H1 (cell line): ENCODE results near the gene DIO3. TPM values are rescaled to one million over a fixed set of nuclear protein-coding genes. Genes with fewer than 3 reads are reported as not detected.

Source experiments
- CTCF ChIA-PET: fragments of 300-600 bp; sonication (Branson Sonifier 250); formaldehyde crosslinking; loops from one replicate; lab custom pipeline; 2021; ENCODE audit not compliant: partially characterized antibody; lab: Charles Lee
- POLR2A ChIA-PET: fragments of 300-600 bp; sonication (Branson Sonifier 250); formaldehyde crosslinking; loops from one replicate; lab custom pipeline; 2021; ENCODE audit warnings: inconsistent platforms; ENCODE audit not compliant: partially characterized antibody; lab: Charles Lee
- DNase-seq, 2 experiments: peaks; one replicate each; pipeline versions ENCODE4 v3.0.0 to v3.0.0-alpha.2; 2010 to 2022; ENCODE audit warnings: low spot score in 2 of 2, low read depth in 1 of 2, mixed read lengths in 1 of 2
- FAIRE-seq: peaks from 2 replicates; lab custom pipeline; 2011; peaks lifted over from hg19 to GRCh38; lab: Jason Lieb, UNC
- H2AFZ ChIP-seq: 2 replicates; pipeline ENCODE4 v1.8.1; 2012; ENCODE audit warnings: low read length, inconsistent platforms
- H2AK5ac ChIP-seq: 2 replicates; pipeline ENCODE4 v1.6.1; 2013; ENCODE audit warnings: low read depth, low read length
- H2BK120ac ChIP-seq: replicated peaks from 2 replicates; pipeline ENCODE3; 2013; ENCODE audit warnings: low read depth, low read length, inconsistent platforms
- H2BK12ac ChIP-seq: 2 replicates; pipeline ENCODE4 v1.6.1; 2013; ENCODE audit warnings: low read depth, low read length
- H2BK15ac ChIP-seq: 2 replicates; pipeline ENCODE4 v1.6.1; 2013; ENCODE audit warnings: low read length
- H2BK20ac ChIP-seq: 2 replicates; pipeline ENCODE4 v1.6.1; 2013; ENCODE audit warnings: low read length
- H2BK5ac ChIP-seq: 2 replicates; pipeline ENCODE4 v1.6.1; 2013; ENCODE audit warnings: low read depth, low read length
- H3K14ac ChIP-seq: 2 replicates; pipeline ENCODE4 v1.6.1; 2013; ENCODE audit warnings: inconsistent platforms; ENCODE audit not compliant: insufficient read length
- H3K18ac ChIP-seq: 2 replicates; pipeline ENCODE4 v1.6.1; 2013; ENCODE audit warnings: low read length; ENCODE audit errors: extremely low read depth
- H3K23ac ChIP-seq: 2 replicates; pipeline ENCODE4 v1.6.1; 2013; ENCODE audit warnings: inconsistent platforms; ENCODE audit not compliant: insufficient read length
- H3K23me2 ChIP-seq: 2 replicates; pipeline ENCODE4 v1.6.1; 2013; ENCODE audit warnings: low read depth, low read length
- H3K27ac ChIP-seq: 2 replicates; pipeline ENCODE4 v1.6.1; 2011; ENCODE audit warnings: low read depth, low read length, inconsistent platforms
- H3K27me3 ChIP-seq, 4 experiments: replicated peaks in 1 of 4; 1 replicate in 1 of 4; 2 replicates in 3 of 4; pipeline versions ENCODE4 v1.6.1 to v1.8.1; 2011 to 2013; ENCODE audit warnings: low read length in 3 of 4, mild to moderate bottlenecking in 3 of 4, inconsistent platforms in 2 of 4, mixed read lengths in 2 of 4, moderate library complexity in 1 of 4; ENCODE audit not compliant: control insufficient read depth in 3 of 4, insufficient read depth in 3 of 4; ENCODE audit errors: extremely low read depth in 1 of 4
- H3K36me3 ChIP-seq, 4 experiments: 2 replicates each; pipeline versions ENCODE4 v1.6.1 to v1.8.1; 2011 to 2013; ENCODE audit warnings: mild to moderate bottlenecking in 4 of 4, low read length in 3 of 4, moderate library complexity in 2 of 4, control low read depth in 1 of 4, inconsistent platforms in 1 of 4; ENCODE audit not compliant: insufficient read depth in 4 of 4, control insufficient read depth in 2 of 4
- H3K4ac ChIP-seq: replicated peaks from 2 replicates; pipeline ENCODE3; 2013; ENCODE audit warnings: low read length, low read depth, mixed read lengths, inconsistent platforms; ENCODE audit not compliant: insufficient read length
- H3K4me1 ChIP-seq, 4 experiments: replicated peaks in 1 of 4; 1 replicate in 1 of 4; 2 replicates in 3 of 4; pipeline versions ENCODE4 v1.6.1 to v1.8.1; 2011 to 2013; ENCODE audit warnings: low read length in 3 of 4, inconsistent platforms in 2 of 4, mixed read lengths in 1 of 4; ENCODE audit not compliant: insufficient read depth in 4 of 4, control insufficient read depth in 3 of 4
- H3K4me2 ChIP-seq, 2 experiments: 2 replicates each; pipeline versions ENCODE4 v1.6.1 to v1.8.1; 2011 to 2013; ENCODE audit warnings: low read depth in 2 of 2, low read length in 2 of 2, control low read depth in 1 of 2, inconsistent platforms in 1 of 2, mild to moderate bottlenecking in 1 of 2; ENCODE audit not compliant: insufficient read depth in 1 of 2
- H3K4me3 ChIP-seq, 4 experiments: fragments of 200-600, 300-600 bp in 1 of 4; sonication (generic), shearing (Covaris generic), sonication (Bioruptor Twin) in 1 of 4; 2 replicates each; pipeline versions ENCODE4 v1.5.1 to v1.8.1; 2011 to 2016; ENCODE audit warnings: low read length in 4 of 4, low read depth in 3 of 4, control low read depth in 2 of 4, inconsistent platforms in 2 of 4, mild to moderate bottlenecking in 2 of 4, mixed read lengths in 1 of 4, moderate library complexity in 1 of 4; ENCODE audit not compliant: insufficient read depth in 2 of 4; ENCODE audit errors: extremely low read depth in 1 of 4
- H3K56ac ChIP-seq: replicated peaks from 2 replicates; pipeline ENCODE3; 2013; ENCODE audit warnings: low read depth, mild to moderate bottlenecking, mixed read lengths, low read length, inconsistent platforms; ENCODE audit not compliant: insufficient read length
- H3K79me1 ChIP-seq: 2 replicates; pipeline ENCODE4 v1.6.1; 2013; ENCODE audit warnings: low read depth, low read length, control low read depth
- H3K79me2 ChIP-seq, 2 experiments: 2 replicates each; pipeline versions ENCODE4 v1.6.1 to v1.8.1; 2012 to 2013; ENCODE audit warnings: low read length in 2 of 2, mild to moderate bottlenecking in 2 of 2, inconsistent platforms in 1 of 2; ENCODE audit not compliant: insufficient read depth in 2 of 2, control insufficient read depth in 1 of 2
- H3K9ac ChIP-seq, 4 experiments: replicated peaks in 1 of 4; 1 replicate in 1 of 4; 2 replicates in 3 of 4; pipeline versions ENCODE4 v1.6.1 to v1.8.1; 2011 to 2013; ENCODE audit warnings: low read depth in 3 of 4, low read length in 3 of 4, control low read depth in 2 of 4, mild to moderate bottlenecking in 2 of 4, moderate library complexity in 2 of 4, inconsistent platforms in 1 of 4; ENCODE audit errors: extremely low read depth in 1 of 4
- H3K9me3 ChIP-seq, 2 experiments: 2 replicates each; pipeline versions ENCODE4 v1.6.1 to v1.8.1; 2012 to 2013; ENCODE audit warnings: mild to moderate bottlenecking in 2 of 2, moderate library complexity in 2 of 2, control low read depth in 1 of 2, inconsistent platforms in 1 of 2, low read depth in 1 of 2, low read length in 1 of 2, mixed read lengths in 1 of 2; ENCODE audit not compliant: insufficient read depth in 2 of 2
- H4K20me1 ChIP-seq, 2 experiments: replicated peaks in 1 of 2; 2 replicates each; pipeline versions ENCODE3 to v1.8.1; 2011 to 2013; ENCODE audit warnings: inconsistent platforms in 2 of 2, low read length in 2 of 2, mild to moderate bottlenecking in 1 of 2; ENCODE audit not compliant: insufficient read depth in 2 of 2, control insufficient read depth in 1 of 2
- H4K5ac ChIP-seq: 2 replicates; pipeline ENCODE4 v1.6.1; 2013; ENCODE audit warnings: low read length, low read depth, mixed read lengths, inconsistent platforms; ENCODE audit not compliant: insufficient read length
- H4K8ac ChIP-seq: 2 replicates; pipeline ENCODE4 v1.8.0; 2013; ENCODE audit warnings: mild to moderate bottlenecking, moderate library complexity, low read length, inconsistent platforms; ENCODE audit not compliant: insufficient read depth; ENCODE audit errors: extremely low read depth
- H4K91ac ChIP-seq: replicated peaks from 2 replicates; pipeline ENCODE3; 2013; ENCODE audit warnings: low read length, mixed read lengths, inconsistent platforms; ENCODE audit not compliant: insufficient read length
- ASH2L ChIP-seq: fragments of 200-600, 300-600 bp; sonication (generic); IDR thresholded peaks from one replicate; pipeline ENCODE4 v1.7.1; 2017; ENCODE audit warnings: low read length
- BRCA1 ChIP-seq: IDR thresholded peaks from 2 replicates; pipeline ENCODE4 v1.6.1; 2012; ENCODE audit warnings: low read depth, low read length, improper control_type of control experiment
- FOSL1 ChIP-seq: IDR thresholded peaks from 2 replicates; pipeline ENCODE4 v1.6.1; 2011; ENCODE audit warnings: mild to moderate bottlenecking, low read depth, low read length, moderate library complexity; ENCODE audit not compliant: insufficient read depth
- NRF1 ChIP-seq: IDR thresholded peaks from 2 replicates; pipeline ENCODE4 v1.6.1; 2011; ENCODE audit warnings: mild to moderate bottlenecking, low read depth, low read length, improper control_type of control experiment
- PHF8 ChIP-seq: fragments of 200-600 bp; sonication (generic); conservative IDR thresholded peaks from 2 replicates; pipeline ENCODE4 v1.7.1; 2012; ENCODE audit warnings: low read depth, mild to moderate bottlenecking, inconsistent platforms, low read length, moderate library complexity
- RFX5 ChIP-seq: IDR thresholded peaks from 2 replicates; pipeline ENCODE4 v1.6.1; 2011; ENCODE audit warnings: low read depth, low read length, improper control_type of control experiment, borderline replicate concordance
- RXRA ChIP-seq: IDR thresholded peaks from 2 replicates; pipeline ENCODE4 v1.6.1; 2011; ENCODE audit warnings: low read depth, mild to moderate bottlenecking, low read length, moderate library complexity; ENCODE audit not compliant: insufficient read depth
- SAP30 ChIP-seq: fragments of 300-600 bp; sonication (generic); IDR thresholded peaks from 2 replicates; pipeline ENCODE4 v1.7.1; 2012; ENCODE audit warnings: low read length, moderate library complexity, mild to moderate bottlenecking, inconsistent platforms; ENCODE audit not compliant: insufficient read depth, insufficient replicate concordance
- SIN3A ChIP-seq, 2 experiments: IDR thresholded peaks in 1 of 2; conservative IDR thresholded peaks in 1 of 2; 2 replicates each; pipeline ENCODE4 v1.6.1; 2011 to 2012; ENCODE audit warnings: low read length in 2 of 2, improper control_type of control experiment in 1 of 2, low read depth in 1 of 2, mild to moderate bottlenecking in 1 of 2
- SUZ12 ChIP-seq: fragments of 200-600 bp; sonication (generic); IDR thresholded peaks from 2 replicates; pipeline ENCODE4 v1.6.1; 2012; ENCODE audit warnings: mild to moderate bottlenecking, inconsistent platforms, low read length, moderate library complexity, mixed read lengths
- TAF7 ChIP-seq: optimal IDR thresholded peaks from 2 replicates; pipeline ENCODE3; 2011; ENCODE audit warnings: low read depth, mild to moderate bottlenecking, inconsistent platforms, low read length, moderate library complexity, borderline replicate concordance
- ZNF274 ChIP-seq: IDR thresholded peaks from 2 replicates; pipeline ENCODE4 v1.7.0; 2012; ENCODE audit warnings: low read length, borderline replicate concordance; ENCODE audit errors: extremely low read depth
- WGBS, 2 experiments: shearing (Covaris generic) in 1 of 2; methylation state at CpG; one replicate each; pipeline versions ENCODE4 v1.1.6 to v1.1.7; 2013 to 2015; ENCODE audit warnings: low lambda C conversion rate in 2 of 2, mixed read lengths in 2 of 2, inconsistent platforms in 1 of 2, low coverage in 1 of 2, missing lambda C conversion rate in 1 of 2; ENCODE audit not compliant: insufficient replicate concordance in 2 of 2, insufficient coverage in 1 of 2, insufficient read length in 1 of 2; ENCODE audit errors: extremely low coverage in 1 of 2, missing lambda C conversion rate in 1 of 2; 5-methylcytosine and 5-hydroxymethylcytosine counted together
- polyA plus RNA-seq, 7 experiments: library from polyadenylated mRNA; depleted of rRNA in 3 of 7; stranded (reverse) in 5 of 7; unstranded in 2 of 7; fragments of >200 nt in 5 of 7; fragments of 200-250 nt in 2 of 7; gene quantifications; 1 replicate in 5 of 7; 2 replicates in 1 of 7; 4 replicates in 1 of 7; pipeline versions ENCODE4 v1.2.1 to v1.2.3, GENCODE V29; 2011 to 2013; ENCODE audit warnings: missing spikeins in 2 of 7, mixed read lengths in 2 of 7
- total RNA-seq: library from RNA; stranded (reverse); fragmentation: NEBNext Ultra II Directional; extraction: Animal tissue kit (Norgen Biotek cat#: 25700); gene quantifications from 2 replicates; pipeline ENCODE4 v1.2.1, GENCODE V29; 2021

Gene DIO3
- total and polyA plus RNA-seq, 2 of the 8 experiments (the other 6 are each of a cell fraction or from before 2014, with no cell fraction given): 0.17 to 0.19 TPM

GRCh38 chr14:101527987-101528386 lies 33.3 kb upstream of the DIO3 start:
- Histone ChIP-seq H3K23ac (no peak overlapping the region), H3K79me1 (no peaks in the 10 kb centered on the region), H3K79me2 (no peaks in the 10 kb centered on the region), H3K4me3 (no peak overlapping the region), H3K14ac (no peak overlapping the region), H2BK120ac (no peak overlapping the region), H3K27me3 (no peaks in the 10 kb centered on the region), H4K91ac (no peak overlapping the region), H4K5ac (no peak overlapping the region), H3K36me3 (no peaks in the 10 kb centered on the region), H3K23me2 (peaks cover 2% of the 10 kb centered on the region; the same call in 1 of the 2 replicates), H4K8ac (no peak overlapping the region; the same call in 1 of the 2 replicates), H3K4ac (no peak overlapping the region), H2AK5ac (no peak overlapping the region), H2BK5ac (no peak overlapping the region), H3K9ac (no peak overlapping the region), H4K20me1 (no peaks in the 10 kb centered on the region), H3K4me1 (peaks cover 0 to 6% (median 0%) of the 10 kb centered on the region in 4 experiments; a peak in 1 of 7 replicates), H2BK12ac (no peak overlapping the region), H2BK20ac (no peak overlapping the region), H2BK15ac (no peak overlapping the region), H3K27ac (no peak overlapping the region), H3K9me3 (no peaks in the 10 kb centered on the region), H3K4me2 (no peak overlapping the region), H3K18ac (no peak overlapping the region), H2AFZ (no peak overlapping the region), H3K56ac (no peak overlapping the region)
- FAIRE-seq (no peak), DNase-seq (no peak)
- 84% methylated on average over 9 of the region's 11 CpGs; no CpG with 5 or more reads in 1 of the 2 experiments for WGBS, 2 experiments
- ChIA-PET POLR2A (interaction anchor here (0.8 kb wide), 1 partner anchor 29 kb away, joined by 3 read pairs; no protein-coding TSS in a partner anchor), CTCF (interaction anchor here (1.0 kb wide), 1 partner anchor 31 kb away, joined by 3 read pairs; no protein-coding TSS in a partner anchor)
- TF ChIP-seq RFX5: no peak
- no peak for TF ChIP-seq TAF7
- no peak for TF ChIP-seq BRCA1
- no peak for TF ChIP-seq PHF8
- no peak for TF ChIP-seq FOSL1
- TF ChIP-seq SIN3A (conservative IDR thresholded peaks at IDR 0.05 in 1 of 2, IDR thresholded peaks at IDR 0.05 in 1 of 2; ENCODE audit: low read depth in 1 of 2, low read length in 2 of 2): no peak
- no peak for TF ChIP-seq ASH2L
- no peak for TF ChIP-seq RXRA
- no peak for TF ChIP-seq SAP30
- no peak for TF ChIP-seq SUZ12
- no peak for TF ChIP-seq ZNF274
- no peak for TF ChIP-seq NRF1
